Measurements from ENCODE around the gene ENO2.

DNA sequence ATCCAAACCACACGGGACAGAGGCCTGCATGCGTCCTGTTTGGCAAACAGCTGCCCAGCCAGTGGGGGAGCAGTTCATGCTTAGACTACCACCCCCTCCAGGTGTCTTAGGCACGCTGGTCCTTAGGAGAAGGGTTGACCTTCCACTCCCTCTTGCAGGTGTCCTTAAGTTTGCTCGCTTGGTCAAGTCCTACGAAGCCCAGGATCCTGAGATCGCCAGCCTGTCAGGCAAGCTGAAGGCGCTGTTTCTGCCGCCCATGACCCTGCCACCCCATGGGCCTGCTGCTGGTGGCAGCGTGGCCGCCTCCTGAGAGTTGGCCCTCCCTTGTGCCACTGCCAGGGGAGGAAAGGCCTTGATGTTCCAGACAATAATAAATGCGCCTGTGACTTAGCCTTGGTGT is 31.2 kb downstream of the ENO2 start:
- TF ChIP-seq TAF1 (IDR thresholded peaks at IDR 0.05; ENCODE audit: low read depth) = no peak
- TF ChIP-seq RAD21 (IDR thresholded peaks at IDR 0.05; ENCODE audit: low read depth) = no peak
- TF ChIP-seq ZBTB7A (IDR thresholded peaks at IDR 0.05; ENCODE audit: low read depth) = no peak
- TF ChIP-seq NFIC (IDR thresholded peaks at IDR 0.05) = no peak
- no peak for TF ChIP-seq FOXM1 (IDR thresholded peaks at IDR 0.05; ENCODE audit: borderline replicate concordance, low read depth)
- TF ChIP-seq, protein P1, sequence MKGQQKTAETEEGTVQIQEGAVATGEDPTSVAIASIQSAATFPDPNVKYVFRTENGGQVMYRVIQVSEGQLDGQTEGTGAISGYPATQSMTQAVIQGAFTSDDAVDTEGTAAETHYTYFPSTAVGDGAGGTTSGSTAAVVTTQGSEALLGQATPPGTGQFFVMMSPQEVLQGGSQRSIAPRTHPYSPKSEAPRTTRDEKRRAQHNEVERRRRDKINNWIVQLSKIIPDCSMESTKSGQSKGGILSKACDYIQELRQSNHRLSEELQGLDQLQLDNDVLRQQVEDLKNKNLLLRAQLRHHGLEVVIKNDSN (IDR thresholded peaks at IDR 0.05) = no peak
- no peak for TF ChIP-seq CREB1 (IDR thresholded peaks at IDR 0.05; ENCODE audit: low read depth)
- no peak for TF ChIP-seq REST (IDR thresholded peaks at IDR 0.05; ENCODE audit: low read depth)
- no peak for TF ChIP-seq TCF12 (IDR thresholded peaks at IDR 0.05; ENCODE audit: low read depth)
- no peak for TF ChIP-seq EP300 (IDR thresholded peaks at IDR 0.05; ENCODE audit: borderline replicate concordance)
- TF ChIP-seq TEAD4 (IDR thresholded peaks at IDR 0.05) = no peak
- TF ChIP-seq MAX (IDR thresholded peaks at IDR 0.05) = no peak
- no peak for TF ChIP-seq YY1 (IDR thresholded peaks at IDR 0.05; ENCODE audit: low read depth)
